A673 (cell line): ENCODE measurements around the gene DLG2.

Experiments
- CTCF ChIP-seq: fragments of 300-800, 200-600 bp; sonication (generic); conservative IDR thresholded peaks from 2 replicates; pipeline ENCODE4 v1.5.1; 2017; ENCODE audit warnings: low read depth, mild to moderate bottlenecking, antibody characterized with exemption, low read length, moderate library complexity, mixed read lengths
- EZH2 ChIP-seq: fragments of 200-600 bp; sonication (generic); IDR thresholded peaks from 2 replicates; pipeline ENCODE4 v1.6.1; 2017; ENCODE audit warnings: borderline replicate concordance, low read depth, mild to moderate bottlenecking, mixed read lengths, antibody characterized with exemption, low read length; ENCODE audit not compliant: poor library complexity, severe bottlenecking

- TF ChIP-seq CTCF (no peak), EZH2 (no peak)
Measured at GRCh38 chr11:83957038-83957900, 1669.9 kb downstream of the DLG2 start.
